GM23248 (cell line): Measurements from ENCODE around the gene DENND6A.

ENCODE experiments used
- EZH2 ChIP-seq: fragments of 200-600 bp; sonication (generic); IDR thresholded peaks from 2 replicates; pipeline ENCODE4 v1.6.1; 2018; ENCODE audit warnings: antibody characterized with exemption, mild to moderate bottlenecking; ENCODE audit not compliant: insufficient read depth, poor library complexity, severe bottlenecking
- EZH2phosphoT487 ChIP-seq: fragments of 200-600 bp; sonication (generic); IDR thresholded peaks from 2 replicates; pipeline ENCODE4 v1.6.1; 2018; ENCODE audit warnings: antibody characterized with exemption, moderate library complexity, mild to moderate bottlenecking, low read depth; ENCODE audit not compliant: insufficient read depth

- TF ChIP-seq EZH2 = no peak
- no peak for TF ChIP-seq EZH2phosphoT487
These were observed 96.3 kb downstream of the DENND6A start for GRCh38 chr3:57596495-57597126.
